Measurements from ENCODE around the gene SLC45A1.

Gene SLC45A1

GRCh38 chr1:8360493-8361197 lies 42.7 kb downstream of the SLC45A1 start:
- no peak overlapping the region for H3K4me3 ChIP-seq (ENCODE audit: insufficient read depth in 1 of 2, low read depth in 1 of 2, low read length in 2 of 2)
- no peak overlapping the region for H4K91ac ChIP-seq (ENCODE audit: low read length)
- H3K36me3 ChIP-seq (ENCODE audit: control insufficient read depth in 1 of 2, insufficient read depth in 2 of 2, low read depth in 1 of 2, low read length in 2 of 2) = peaks cover 88 to 96% of the 10 kb centered on the region in 2 experiments
- no peak overlapping the region for H2BK12ac ChIP-seq (ENCODE audit: low read length in 2 of 2)
- no peak overlapping the region for H3K14ac ChIP-seq (ENCODE audit: low read length in 2 of 2)
- peaks cover 20% of the 10 kb centered on the region for H3K4me1 ChIP-seq (ENCODE audit: control insufficient read depth, insufficient read depth, low read depth, low read length)
- no peak overlapping the region for H3K18ac ChIP-seq (ENCODE audit: low read depth in 1 of 2, low read length in 2 of 2)
- WGBS = 91% methylated on average over 26 of the region's 26 CpGs
- H3K9me3 ChIP-seq (ENCODE audit: control insufficient read depth, low read length) = no peaks in the 10 kb centered on the region
- no peak overlapping the region for H4K8ac ChIP-seq (ENCODE audit: low read length)
- no peak overlapping the region for H3K9ac ChIP-seq (ENCODE audit: low read length)
- H3K23ac ChIP-seq (ENCODE audit: low read length in 2 of 2) = no peak overlapping the region
- H2BK5ac ChIP-seq (ENCODE audit: low read depth, low read length, poor library complexity, severe bottlenecking) = no peak overlapping the region
- DNase-seq = no peak
- H2BK15ac ChIP-seq (ENCODE audit: low read depth, poor library complexity, severe bottlenecking) = no peak overlapping the region
- no peak overlapping the region for H3K27ac ChIP-seq (ENCODE audit: low read length, poor library complexity, severe bottlenecking)
- H2AFZ ChIP-seq (ENCODE audit: low read depth, low read length) = no peak overlapping the region
- H3K4ac ChIP-seq (ENCODE audit: low read depth in 1 of 2, low read length in 2 of 2) = no peak overlapping the region
- no peaks in the 10 kb centered on the region for H3K27me3 ChIP-seq (ENCODE audit: control insufficient read depth in 1 of 2, insufficient read depth in 1 of 2, low read length in 2 of 2)
- no peak overlapping the region for H3K4me2 ChIP-seq (ENCODE audit: low read length, poor library complexity, severe bottlenecking)
- H3K79me1 ChIP-seq (replicated peaks; ENCODE audit: low read length, poor library complexity, severe bottlenecking) = peaks cover 72% of the 10 kb centered on the region
- no peak overlapping the region for H2AK5ac ChIP-seq (ENCODE audit: low read length, severe bottlenecking)
- no peak overlapping the region for H2BK120ac ChIP-seq (ENCODE audit: low read depth, low read length)

GRCh38 chr1:8361198-8361849 lies 43.4 kb downstream of the SLC45A1 start:
- no peak overlapping the region for H2BK5ac ChIP-seq (ENCODE audit: low read depth, low read length, poor library complexity, severe bottlenecking)
- 96% methylated on average over 21 of the region's 21 CpGs for WGBS
- no peak overlapping the region for H3K9ac ChIP-seq (ENCODE audit: low read length)
- no peak overlapping the region for H2AFZ ChIP-seq (ENCODE audit: low read depth, low read length)
- H3K4me3 ChIP-seq (ENCODE audit: insufficient read depth in 1 of 2, low read depth in 1 of 2, low read length in 2 of 2) = no peak overlapping the region
- H3K36me3 ChIP-seq (ENCODE audit: control insufficient read depth in 1 of 2, insufficient read depth in 2 of 2, low read depth in 1 of 2, low read length in 2 of 2) = peaks cover 87 to 96% of the 10 kb centered on the region in 2 experiments
- H3K4me2 ChIP-seq (ENCODE audit: low read length, poor library complexity, severe bottlenecking) = no peak overlapping the region
- H3K79me1 ChIP-seq (replicated peaks; ENCODE audit: low read length, poor library complexity, severe bottlenecking) = peaks cover 72% of the 10 kb centered on the region
- H3K9me3 ChIP-seq (ENCODE audit: control insufficient read depth, low read length) = no peaks in the 10 kb centered on the region
- H4K8ac ChIP-seq (ENCODE audit: low read length) = no peak overlapping the region
- H2BK12ac ChIP-seq (ENCODE audit: low read length in 2 of 2) = no peak overlapping the region
- H2AK5ac ChIP-seq (ENCODE audit: low read length, severe bottlenecking) = no peak overlapping the region
- no peak overlapping the region for H3K27ac ChIP-seq (ENCODE audit: low read length, poor library complexity, severe bottlenecking)
- H3K4ac ChIP-seq (ENCODE audit: low read depth in 1 of 2, low read length in 2 of 2) = no peak overlapping the region
- no peak overlapping the region for H3K18ac ChIP-seq (ENCODE audit: low read depth in 1 of 2, low read length in 2 of 2)
- no peak overlapping the region for H2BK15ac ChIP-seq (ENCODE audit: low read depth, poor library complexity, severe bottlenecking)
- DNase-seq = no peak
- peaks cover 22% of the 10 kb centered on the region for H3K4me1 ChIP-seq (ENCODE audit: control insufficient read depth, insufficient read depth, low read depth, low read length)
- no peaks in the 10 kb centered on the region for H3K27me3 ChIP-seq (ENCODE audit: control insufficient read depth in 1 of 2, insufficient read depth in 1 of 2, low read length in 2 of 2)
- H3K23ac ChIP-seq (ENCODE audit: low read length in 2 of 2) = no peak overlapping the region
- no peak overlapping the region for H2BK120ac ChIP-seq (ENCODE audit: low read depth, low read length)
- H4K91ac ChIP-seq (ENCODE audit: low read length) = no peak overlapping the region
- H3K14ac ChIP-seq (ENCODE audit: low read length in 2 of 2) = no peak overlapping the region

GRCh38 chr1:8362701-8363101 lies 44.8 kb downstream of the SLC45A1 start:
- Histone ChIP-seq H4K8ac (ENCODE audit: low read length) (no peak overlapping the region), H3K4me3 (ENCODE audit: insufficient read depth in 1 of 2, low read depth in 1 of 2, low read length in 2 of 2) (no peak overlapping the region), H2AK5ac (ENCODE audit: low read length, severe bottlenecking) (no peak overlapping the region), H3K79me1 (replicated peaks; ENCODE audit: low read length, poor library complexity, severe bottlenecking) (peaks cover 73% of the 10 kb centered on the region), H3K4me2 (ENCODE audit: low read length, poor library complexity, severe bottlenecking) (no peak overlapping the region), H3K4ac (ENCODE audit: low read depth in 1 of 2, low read length in 2 of 2) (no peak overlapping the region), H2BK12ac (ENCODE audit: low read length in 2 of 2) (no peak overlapping the region), H3K36me3 (ENCODE audit: control insufficient read depth in 1 of 2, insufficient read depth in 2 of 2, low read depth in 1 of 2, low read length in 2 of 2) (peaks cover 76 to 88% of the 10 kb centered on the region in 2 experiments), H2BK15ac (ENCODE audit: low read depth, poor library complexity, severe bottlenecking) (no peak overlapping the region), H3K9me3 (ENCODE audit: control insufficient read depth, low read length) (no peaks in the 10 kb centered on the region), H3K27me3 (ENCODE audit: control insufficient read depth in 1 of 2, insufficient read depth in 1 of 2, low read length in 2 of 2) (no peaks in the 10 kb centered on the region), H2BK120ac (ENCODE audit: low read depth, low read length) (no peak overlapping the region), H3K4me1 (ENCODE audit: control insufficient read depth, insufficient read depth, low read depth, low read length) (peaks cover 30% of the 10 kb centered on the region), H2AFZ (ENCODE audit: low read depth, low read length) (no peak overlapping the region), H2BK5ac (ENCODE audit: low read depth, low read length, poor library complexity, severe bottlenecking) (no peak overlapping the region), H3K9ac (ENCODE audit: low read length) (no peak overlapping the region), H3K18ac (ENCODE audit: low read depth in 1 of 2, low read length in 2 of 2) (no peak overlapping the region), H3K27ac (ENCODE audit: low read length, poor library complexity, severe bottlenecking) (no peak overlapping the region), H4K91ac (ENCODE audit: low read length) (no peak overlapping the region), H3K23ac (ENCODE audit: low read length in 2 of 2) (no peak overlapping the region), H3K14ac (ENCODE audit: low read length in 2 of 2) (no peak overlapping the region)
- WGBS = 97% methylated on average over 13 of the region's 13 CpGs
- DNase-seq = no peak

GRCh38 chr1:8363186-8363766 lies 45.4 kb downstream of the SLC45A1 start:
- H3K18ac ChIP-seq (ENCODE audit: low read depth in 1 of 2, low read length in 2 of 2) = no peak overlapping the region
- peak overlapping the region in 1 of 2 experiments; percentile 53 for H3K23ac ChIP-seq (ENCODE audit: low read length in 2 of 2)
- H3K9ac ChIP-seq (ENCODE audit: low read length) = no peak overlapping the region
- H2AK5ac ChIP-seq (ENCODE audit: low read length, severe bottlenecking) = no peak overlapping the region
- no peaks in the 10 kb centered on the region for H3K27me3 ChIP-seq (ENCODE audit: control insufficient read depth in 1 of 2, insufficient read depth in 1 of 2, low read length in 2 of 2)
- H2BK15ac ChIP-seq (ENCODE audit: low read depth, poor library complexity, severe bottlenecking) = no peak overlapping the region
- H4K91ac ChIP-seq (ENCODE audit: low read length) = no peak overlapping the region
- H3K4ac ChIP-seq (ENCODE audit: low read depth in 1 of 2, low read length in 2 of 2) = peak overlapping the region in 1 of 2 experiments; percentile 8
- H2AFZ ChIP-seq (ENCODE audit: low read depth, low read length) = no peak overlapping the region
- no peaks in the 10 kb centered on the region for H3K9me3 ChIP-seq (ENCODE audit: control insufficient read depth, low read length)
- peaks cover 30% of the 10 kb centered on the region for H3K4me1 ChIP-seq (ENCODE audit: control insufficient read depth, insufficient read depth, low read depth, low read length)
- H3K14ac ChIP-seq (ENCODE audit: low read length in 2 of 2) = no peak overlapping the region
- peaks cover 71 to 82% of the 10 kb centered on the region in 2 experiments for H3K36me3 ChIP-seq (ENCODE audit: control insufficient read depth in 1 of 2, insufficient read depth in 2 of 2, low read depth in 1 of 2, low read length in 2 of 2)
- no peak overlapping the region for H2BK12ac ChIP-seq (ENCODE audit: low read length in 2 of 2)
- no peak overlapping the region for H2BK5ac ChIP-seq (ENCODE audit: low read depth, low read length, poor library complexity, severe bottlenecking)
- no peak overlapping the region for H3K4me2 ChIP-seq (ENCODE audit: low read length, poor library complexity, severe bottlenecking)
- peaks cover 72% of the 10 kb centered on the region for H3K79me1 ChIP-seq (replicated peaks; ENCODE audit: low read length, poor library complexity, severe bottlenecking)
- H2BK120ac ChIP-seq (ENCODE audit: low read depth, low read length) = no peak overlapping the region
- no peak for DNase-seq
- H3K4me3 ChIP-seq (ENCODE audit: insufficient read depth in 1 of 2, low read depth in 1 of 2, low read length in 2 of 2) = no peak overlapping the region
- no peak overlapping the region for H4K8ac ChIP-seq (ENCODE audit: low read length)
- H3K27ac ChIP-seq (ENCODE audit: low read length, poor library complexity, severe bottlenecking) = no peak overlapping the region
- WGBS = 96% methylated on average over 7 of the region's 8 CpGs

Measured in mesenchymal stem cell (in vitro differentiated cells and primary cell).